Skin epidermis (tissue), 12 donors: ENCODE data around the gene WAC.
"Not testable (repeated sequence)": the region's sequence is repeated elsewhere in the genome, so short reads cannot be mapped to it uniquely, and the experiment has no call there.

Experiments used
- H3K27ac ChIP-seq, 21 experiments: fragments of 200-600 bp; sonication (generic) in 11 of 21; one replicate each; pipeline ENCODE4 v1.5.0; 2020; ENCODE audit warnings: mild to moderate bottlenecking in 3 of 21, inconsistent platforms in 2 of 21, moderate library complexity in 2 of 21
- H3K4me3 ChIP-seq, 7 experiments: fragments of 200-600 bp; sonication (generic) in 2 of 7; one replicate each; pipeline ENCODE4 v1.5.0; 2020; ENCODE audit warnings: inconsistent platforms in 2 of 7, mild to moderate bottlenecking in 2 of 7, moderate library complexity in 1 of 7

WAC gene

DNA sequence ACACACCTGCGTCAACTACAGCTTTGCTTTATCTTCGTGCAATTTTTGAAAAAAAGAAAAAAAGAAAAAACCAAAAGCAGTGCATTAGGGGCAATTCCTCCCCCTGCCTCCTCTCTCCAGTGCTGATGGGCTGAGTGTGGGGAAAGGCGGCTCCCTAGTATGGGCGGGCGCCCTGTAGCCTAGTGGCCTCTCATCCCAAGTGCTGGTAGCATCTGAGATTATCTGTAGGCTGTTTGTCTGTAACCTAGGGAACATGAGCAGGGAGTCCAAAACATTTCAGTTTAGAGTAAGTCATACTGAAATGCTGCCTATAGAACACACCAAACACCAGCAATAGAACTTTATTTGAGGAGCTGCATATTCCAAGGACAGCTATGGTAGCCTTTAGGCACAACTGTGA, 119.8 kb downstream of the WAC start:
- Histone ChIP-seq H3K27ac (no peak overlapping the region), H3K4me3 (no peak overlapping the region)

- not testable (repeated sequence) for H3K4me3 ChIP-seq, H3K27ac ChIP-seq
Measured at GRCh38 chr10:28658824-28659223, 125.9 kb downstream of the WAC start.

DNA sequence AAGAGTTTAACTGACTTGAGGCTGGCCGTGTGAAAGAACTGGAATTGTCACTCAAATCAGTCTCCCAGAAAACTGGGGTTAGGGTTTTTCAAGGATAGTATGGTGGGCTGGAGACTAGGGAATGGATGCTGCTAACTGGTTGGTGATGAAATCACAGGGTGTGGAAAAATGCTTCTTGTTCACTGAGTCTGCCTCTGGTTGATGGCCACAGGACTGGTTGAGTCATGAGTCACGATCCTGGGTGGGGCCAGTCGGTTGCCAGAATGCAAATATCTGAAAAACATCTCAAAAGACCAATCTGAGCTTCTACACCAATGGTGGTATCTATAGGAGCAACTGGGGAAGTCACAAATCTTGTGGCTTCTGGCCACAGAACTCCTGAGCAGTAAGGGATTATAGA, 128.1 kb downstream of the WAC start:
- no peak overlapping the region for H3K27ac ChIP-seq

DNA sequence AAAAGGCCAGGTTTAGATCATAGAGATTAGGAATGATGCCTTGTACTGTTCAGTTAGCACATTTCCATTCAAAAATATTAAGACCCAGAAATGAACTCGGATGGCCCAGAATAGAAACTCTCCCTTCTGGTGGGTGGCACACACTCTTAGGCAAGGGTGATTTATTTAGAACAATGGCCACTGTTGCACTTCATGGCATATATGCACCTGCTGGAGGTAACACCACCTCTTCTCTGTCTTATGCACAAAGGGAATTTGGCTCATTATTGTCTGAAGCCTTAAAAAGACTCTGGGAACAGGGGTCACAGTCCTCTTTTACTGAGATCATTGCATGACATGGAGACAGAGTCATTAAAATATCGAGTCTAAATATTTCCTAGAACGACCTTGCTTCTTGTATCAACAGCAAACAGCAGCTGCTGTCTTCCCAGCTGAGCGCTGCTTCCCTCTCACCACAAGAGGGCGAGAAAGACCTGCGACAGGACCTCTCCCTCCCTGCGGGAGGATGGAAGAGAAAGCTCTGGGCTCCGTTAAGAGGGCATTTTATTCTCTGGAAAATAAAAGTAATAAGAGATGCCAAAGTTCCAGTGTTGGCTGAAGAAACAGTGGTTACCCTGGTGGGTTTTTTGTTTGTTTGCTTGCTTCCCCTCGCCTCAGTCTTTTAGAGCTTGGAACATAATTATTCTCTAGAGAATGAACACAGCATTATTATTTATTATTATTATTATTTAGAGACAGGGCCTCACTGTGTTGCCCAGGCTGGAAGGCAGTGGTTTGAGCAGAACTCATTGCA, 130.9 kb downstream of the WAC start:
- H3K27ac ChIP-seq, result no peak overlapping the region
- H3K4me3 ChIP-seq, result no peak overlapping the region

More for the DNA sequence above, 128.1 kb downstream of the WAC start:
- no peak overlapping the region for H3K4me3 ChIP-seq

- H3K27ac ChIP-seq, result no peak overlapping the region
Measured at GRCh38 chr10:28664369-28664740, 131.4 kb downstream of the WAC start.

DNA sequence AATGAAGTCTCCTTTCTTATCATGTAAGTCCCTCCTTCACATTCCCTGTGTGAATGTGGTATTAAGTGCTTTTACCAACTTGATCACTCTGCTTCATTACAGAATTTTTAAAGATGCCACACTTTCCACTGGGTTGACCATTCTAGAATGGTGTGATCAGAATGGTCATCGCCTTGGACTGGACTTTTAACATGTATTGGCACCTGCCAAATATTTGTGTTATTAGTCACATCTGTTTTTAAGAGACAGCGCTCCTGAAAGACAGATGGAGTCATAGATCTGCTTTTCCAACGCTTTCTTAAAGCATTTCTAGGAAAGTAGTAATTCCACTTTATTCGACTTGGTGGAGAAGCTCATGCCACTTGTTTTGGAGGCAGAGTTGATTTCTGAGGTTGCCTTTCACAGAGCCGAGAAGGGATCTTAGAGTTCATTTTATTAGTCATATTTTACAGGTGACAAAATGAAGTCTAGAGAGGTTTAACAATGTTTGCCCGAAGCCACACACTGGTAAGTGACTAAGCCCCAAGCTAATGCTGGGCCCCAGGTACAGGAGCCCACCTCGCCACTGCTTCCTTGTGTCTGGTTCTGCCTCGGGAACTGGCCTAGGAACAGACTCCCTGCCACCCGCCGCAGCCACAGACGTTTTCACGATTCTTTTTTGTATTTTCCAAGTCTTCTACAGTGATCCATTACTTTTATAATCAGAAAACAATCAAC, 134.0 kb downstream of the WAC start:
- Histone ChIP-seq H3K27ac (no peak overlapping the region), H3K4me3 (no peak overlapping the region)

More at GRCh38 chr10:28664369-28664740, 131.4 kb downstream of the WAC start:
- H3K4me3 ChIP-seq, result no peak overlapping the region

DNA sequence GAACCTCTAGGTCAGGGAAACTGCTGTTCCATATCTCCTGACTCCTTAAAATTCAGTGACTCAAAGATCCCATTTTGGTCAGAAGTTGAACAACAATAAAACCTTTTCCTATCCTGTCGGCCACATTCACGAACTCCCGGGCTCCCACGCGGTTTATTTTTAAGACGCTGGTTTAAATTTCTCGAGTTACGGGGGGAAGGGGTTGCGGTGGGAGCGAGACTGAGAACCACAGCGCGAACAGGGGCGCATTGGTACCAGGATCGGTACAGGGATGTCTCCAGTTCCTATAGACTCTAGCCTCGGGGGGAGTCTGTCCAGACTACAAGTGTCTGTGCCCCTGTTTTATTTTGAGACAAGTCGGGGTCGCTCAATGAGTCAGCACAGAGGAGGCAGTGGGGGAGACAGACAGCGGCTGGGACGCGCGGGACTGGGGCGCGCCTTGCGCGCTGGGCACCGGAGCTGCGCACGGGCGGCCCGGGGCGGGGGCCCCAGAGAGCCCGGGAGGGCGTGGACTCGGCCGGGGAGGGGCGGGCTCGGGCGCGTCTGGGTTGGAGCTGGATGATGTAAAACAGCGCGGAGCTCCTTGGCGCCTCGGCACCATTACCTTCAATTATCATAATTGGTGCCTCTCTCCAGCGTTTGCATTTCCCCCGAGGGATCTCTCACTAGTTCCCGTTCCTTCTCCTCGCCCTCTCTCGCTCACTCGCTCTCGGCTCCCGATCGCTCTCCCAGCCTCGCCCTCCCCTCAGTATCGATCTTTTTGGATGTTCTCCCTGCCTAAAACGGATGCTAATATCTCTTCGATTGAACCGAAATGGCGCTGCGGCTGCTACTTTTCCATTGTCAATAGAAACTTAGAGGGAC, 135.7 kb downstream of the WAC start:
- H3K27ac ChIP-seq, result no peak overlapping the region

DNA sequence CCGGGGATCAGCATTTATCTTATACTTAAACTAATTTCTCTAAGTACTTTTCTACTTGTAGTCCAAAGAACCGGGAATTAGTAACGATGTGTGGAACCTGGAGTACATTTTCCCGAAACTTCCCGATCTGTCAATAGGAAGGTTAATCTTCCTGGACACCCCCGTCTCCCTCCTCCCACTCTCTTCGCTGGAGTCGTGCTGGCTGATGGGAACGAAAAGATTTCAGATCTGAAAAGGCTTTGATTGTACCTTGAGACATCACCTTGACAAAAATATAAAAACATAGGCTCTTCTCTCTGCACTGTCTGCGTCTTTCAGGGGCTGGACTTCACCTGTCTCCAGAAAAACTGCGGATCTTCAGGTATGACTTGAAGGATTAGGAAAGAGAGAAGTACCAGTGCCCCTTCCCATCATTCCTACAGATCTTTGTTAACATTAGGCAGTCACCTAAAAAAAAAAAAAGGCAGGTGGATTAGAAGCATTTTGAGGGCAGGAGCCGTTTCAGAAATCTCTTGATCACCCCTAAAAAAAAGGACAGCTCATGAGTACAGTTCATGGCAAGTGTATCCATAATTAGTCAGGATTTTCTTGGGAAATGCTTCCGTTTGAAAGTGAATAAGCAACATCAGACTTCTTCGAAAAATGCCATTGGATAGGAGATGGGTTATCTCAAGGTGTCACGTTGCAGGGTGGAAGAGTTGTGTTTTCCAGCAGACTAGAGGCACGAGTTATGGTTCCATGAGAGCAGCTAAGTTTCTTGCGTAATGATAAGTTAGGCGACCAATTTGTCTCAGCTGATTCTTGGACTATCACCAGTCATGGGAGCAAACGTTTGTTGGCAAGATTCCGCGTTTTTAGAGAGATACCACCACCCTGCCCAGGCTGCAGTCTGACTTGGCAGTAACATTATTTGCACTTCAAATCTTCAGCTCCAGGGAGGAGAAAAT, 136.6 kb downstream of the WAC start:
- no peak overlapping the region for H3K27ac ChIP-seq
- peak overlapping the region in 3 of 7 experiments; percentile 1 to 29 (median 18) for H3K4me3 ChIP-seq

More for the DNA sequence above, 135.7 kb downstream of the WAC start:
- H3K4me3 ChIP-seq, result peak overlapping the region in 4 of 7 experiments; percentile 1 to 29 (median 21)
